ENCODE measurements around the gene SENP7. TPM values are rescaled to one million over a fixed set of nuclear protein-coding genes. Genes with fewer than 3 reads are reported as not detected.

The SENP7 gene
- polyA plus RNA-seq, 1 donor from 2014 or later: 273 TPM

- no peak overlapping the region for H3K9ac ChIP-seq (ENCODE audit: low read length)
- TF ChIP-seq REST (IDR thresholded peaks at IDR 0.05; ENCODE audit: borderline replicate concordance) (no peak), CTCF (IDR thresholded peaks at IDR 0.05; ENCODE audit: poor library complexity, severe bottlenecking) (no peak), SMC3 (conservative IDR thresholded peaks at IDR 0.05; ENCODE audit: poor library complexity) (no peak), RAD21 (conservative IDR thresholded peaks at IDR 0.05) (no peak), TAF1 (IDR thresholded peaks at IDR 0.05; ENCODE audit: low read depth) (no peak), MXI1 (conservative IDR thresholded peaks at IDR 0.05; ENCODE audit: poor library complexity, severe bottlenecking) (no peak), EP300 (conservative IDR thresholded peaks at IDR 0.05; ENCODE audit: poor library complexity, severe bottlenecking) (no peak), EZH2 (IDR thresholded peaks at IDR 0.05; ENCODE audit: borderline replicate concordance, insufficient read depth, low read length, poor library complexity, severe bottlenecking) (no peak), POLR2AphosphoS5 (IDR thresholded peaks at IDR 0.05) (no peak)
Observed at GRCh38 chr3:101362406-101362805, 150.6 kb downstream of the SENP7 start.

GRCh38 chr3:101351829-101352228 lies 161.2 kb downstream of the SENP7 start:
- H3K36me3 ChIP-seq (ENCODE audit: insufficient read depth, low read length): peaks cover 11% of the 10 kb centered on the region
- no peak overlapping the region for H3K27ac ChIP-seq (ENCODE audit: low read length)
- H3K4me3 ChIP-seq (ENCODE audit: low read length): no peak overlapping the region
- H3K9ac ChIP-seq (ENCODE audit: low read length): no peak overlapping the region
- H3K9me3 ChIP-seq (ENCODE audit: low read length): no peaks in the 10 kb centered on the region
- H3K9me2 ChIP-seq (ENCODE audit: insufficient read depth, low read length): no peaks in the 10 kb centered on the region
- no peaks in the 10 kb centered on the region for H3K79me2 ChIP-seq (replicated peaks; ENCODE audit: insufficient read depth, low read length)
- TF ChIP-seq EP300 (conservative IDR thresholded peaks at IDR 0.05; ENCODE audit: poor library complexity, severe bottlenecking): no peak
- TF ChIP-seq MXI1 (conservative IDR thresholded peaks at IDR 0.05; ENCODE audit: poor library complexity, severe bottlenecking): no peak
- TF ChIP-seq TAF1 (IDR thresholded peaks at IDR 0.05; ENCODE audit: low read depth): no peak
- TF ChIP-seq CTCF (IDR thresholded peaks at IDR 0.05; ENCODE audit: poor library complexity, severe bottlenecking): no peak
- TF ChIP-seq REST (IDR thresholded peaks at IDR 0.05; ENCODE audit: borderline replicate concordance): no peak
- no peak for TF ChIP-seq RAD21 (conservative IDR thresholded peaks at IDR 0.05)
- TF ChIP-seq POLR2AphosphoS5 (IDR thresholded peaks at IDR 0.05): no peak
- TF ChIP-seq SMC3 (conservative IDR thresholded peaks at IDR 0.05; ENCODE audit: poor library complexity): no peak
- no peak for TF ChIP-seq EZH2 (IDR thresholded peaks at IDR 0.05; ENCODE audit: borderline replicate concordance, insufficient read depth, low read length, poor library complexity, severe bottlenecking)
- H3F3A ChIP-seq (ENCODE audit: insufficient read depth, low read length, poor library complexity, severe bottlenecking): no peaks in the 10 kb centered on the region
- H3K4me2 ChIP-seq (ENCODE audit: low read length): no peak overlapping the region
- H2AFZ ChIP-seq (ENCODE audit: low read depth, low read length): no peak overlapping the region
- H3K27me3 ChIP-seq (ENCODE audit: insufficient read depth, low read depth, low read length): no peaks in the 10 kb centered on the region
- H4K20me1 ChIP-seq (ENCODE audit: insufficient read depth): no peaks in the 10 kb centered on the region

More at GRCh38 chr3:101362406-101362805, 150.6 kb downstream of the SENP7 start:
- Histone ChIP-seq H2AFZ (ENCODE audit: low read depth, low read length) (no peak overlapping the region), H3K9me3 (ENCODE audit: low read length) (no peaks in the 10 kb centered on the region), H3K27ac (ENCODE audit: low read length) (no peak overlapping the region), H3K36me3 (ENCODE audit: insufficient read depth, low read length) (peaks cover 11% of the 10 kb centered on the region), H3K79me2 (replicated peaks; ENCODE audit: insufficient read depth, low read length) (no peaks in the 10 kb centered on the region), H3F3A (ENCODE audit: insufficient read depth, low read length, poor library complexity, severe bottlenecking) (no peaks in the 10 kb centered on the region), H3K9me2 (ENCODE audit: insufficient read depth, low read length) (no peaks in the 10 kb centered on the region), H3K4me2 (ENCODE audit: low read length) (no peak overlapping the region), H3K4me3 (ENCODE audit: low read length) (no peak overlapping the region), H3K27me3 (ENCODE audit: insufficient read depth, low read depth, low read length) (no peaks in the 10 kb centered on the region), H4K20me1 (ENCODE audit: insufficient read depth) (no peaks in the 10 kb centered on the region)

All from neural cell (in vitro differentiated cells).